CD4-positive, alpha-beta T cell treated with Interferon gamma for 1 hour (primary cell): ENCODE data around the gene CTNNA3.
"Not testable (repeated sequence)": the region's sequence is repeated elsewhere in the genome, so short reads cannot be mapped to it uniquely, and the experiment has no call there.

Source experiments
- DNase-seq: peaks from one replicate; pipeline ENCODE4 v3.0.0-alpha.2; 2020

Gene CTNNA3

DNA sequence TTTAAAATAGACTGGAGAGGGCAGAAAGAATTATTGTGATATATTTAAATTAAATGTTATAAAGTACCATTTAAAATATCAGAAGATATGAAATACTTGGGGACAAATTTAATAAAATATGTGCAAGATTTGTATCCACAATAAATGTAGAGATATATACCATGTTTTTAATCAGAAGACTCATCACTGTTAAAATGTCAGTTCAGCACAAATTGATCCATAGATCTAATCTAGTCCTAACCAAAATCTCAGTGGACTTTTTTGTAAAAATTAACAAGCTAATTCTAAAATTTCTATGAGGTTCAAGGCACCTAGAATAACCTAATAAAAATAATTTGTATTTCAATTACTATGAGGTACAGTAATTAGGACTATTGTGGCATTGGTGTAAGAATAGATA is 96.4 kb downstream of the CTNNA3 start:
- no peak for DNase-seq

DNA sequence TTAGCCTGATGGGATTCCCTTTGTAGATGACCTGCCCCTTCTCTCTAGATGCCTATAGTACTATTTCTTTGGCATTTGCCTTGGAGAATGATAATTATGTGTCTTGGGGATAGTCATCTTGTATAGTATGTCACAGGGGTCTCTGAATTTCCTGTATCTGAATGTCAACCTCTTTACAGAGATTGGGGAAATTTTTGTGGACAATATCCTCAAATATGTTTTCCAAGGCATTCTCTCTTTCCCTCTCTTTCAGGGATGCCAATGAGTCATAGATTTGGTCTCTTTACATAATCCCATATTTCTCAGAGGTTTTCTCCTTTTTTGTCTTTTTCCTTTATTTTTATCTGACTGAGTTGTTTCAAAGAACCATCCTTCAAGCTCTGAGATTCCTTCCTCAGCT is 99.4 kb downstream of the CTNNA3 start:
- DNase-seq: no peak

DNA sequence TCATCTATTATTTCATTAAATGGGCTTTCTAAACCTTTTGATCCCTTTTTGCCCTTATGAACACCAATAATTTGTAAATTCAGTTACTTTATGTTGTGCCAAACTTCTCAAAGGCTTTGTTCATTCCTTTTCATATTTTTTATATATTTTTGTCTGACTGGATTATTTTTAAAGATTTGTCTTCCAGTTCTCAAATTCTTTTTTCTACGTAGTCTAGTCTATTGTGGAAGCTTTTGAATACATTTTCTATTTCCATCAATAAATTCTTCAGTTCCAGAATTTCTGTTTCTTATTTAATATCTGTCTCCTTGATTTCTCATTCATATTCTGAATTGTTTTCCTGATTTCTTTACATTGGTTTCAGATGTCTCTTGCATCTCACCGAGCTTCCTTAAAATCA is 108.2 kb downstream of the CTNNA3 start:
- DNase-seq: no peak

DNA sequence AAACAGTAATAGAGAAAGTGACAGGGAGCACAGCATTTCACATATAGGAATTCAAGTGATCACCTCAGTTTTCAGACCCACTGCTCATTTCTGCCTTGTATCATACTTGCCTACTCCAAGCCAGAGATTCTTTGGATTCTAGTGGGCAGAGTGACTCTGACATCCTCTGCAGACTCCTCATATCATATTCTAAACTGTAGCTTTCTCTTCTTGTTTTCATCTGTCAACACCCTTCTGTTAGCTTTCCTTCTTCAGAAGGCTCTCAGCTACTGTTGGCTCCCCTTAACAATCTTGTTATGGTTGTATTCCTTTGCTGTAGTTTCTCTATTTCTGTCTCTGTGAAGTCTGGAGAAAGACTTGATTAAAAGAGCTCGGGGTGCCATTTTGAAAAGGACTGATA is 120.5 kb downstream of the CTNNA3 start:
- no peak for DNase-seq

DNA sequence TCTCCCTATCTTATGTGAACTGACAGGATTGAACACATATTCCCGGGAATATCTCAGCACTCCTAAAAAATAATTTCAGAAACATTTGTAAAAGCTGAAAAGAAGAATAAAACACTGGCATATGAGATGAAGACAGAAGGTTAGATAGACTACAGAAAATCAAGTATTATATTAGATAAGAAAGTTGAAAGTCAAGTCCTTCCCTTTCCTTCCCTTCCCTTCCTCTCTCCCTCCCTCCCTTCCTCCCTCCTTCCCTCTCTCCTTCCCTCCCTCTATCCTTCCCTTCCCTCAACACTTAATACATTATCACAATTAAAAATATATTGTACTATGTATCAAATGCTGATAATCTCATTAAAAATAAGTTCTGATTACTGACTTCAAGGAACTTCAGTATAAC is 122.5 kb downstream of the CTNNA3 start:
- no peak for DNase-seq

DNA sequence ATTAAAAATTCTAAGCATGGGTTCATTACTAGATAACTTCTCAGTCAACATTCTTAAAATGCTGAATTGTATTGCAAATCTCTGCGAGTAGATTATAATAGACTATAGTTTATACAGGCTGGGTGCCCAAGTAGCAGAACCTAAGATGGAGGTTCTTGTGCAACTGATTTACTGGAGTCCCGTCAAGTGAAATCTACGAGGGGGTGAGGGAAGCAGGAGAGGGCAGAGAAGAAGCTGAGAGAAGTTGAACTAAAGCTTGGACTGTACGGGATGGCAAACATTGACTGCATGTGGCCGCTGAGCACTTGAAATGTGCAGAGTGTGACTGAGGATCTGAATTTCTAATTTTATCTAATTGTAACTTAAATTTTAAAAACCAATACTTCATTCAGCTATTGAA is 124.5 kb downstream of the CTNNA3 start:
- DNase-seq: no peak

DNA sequence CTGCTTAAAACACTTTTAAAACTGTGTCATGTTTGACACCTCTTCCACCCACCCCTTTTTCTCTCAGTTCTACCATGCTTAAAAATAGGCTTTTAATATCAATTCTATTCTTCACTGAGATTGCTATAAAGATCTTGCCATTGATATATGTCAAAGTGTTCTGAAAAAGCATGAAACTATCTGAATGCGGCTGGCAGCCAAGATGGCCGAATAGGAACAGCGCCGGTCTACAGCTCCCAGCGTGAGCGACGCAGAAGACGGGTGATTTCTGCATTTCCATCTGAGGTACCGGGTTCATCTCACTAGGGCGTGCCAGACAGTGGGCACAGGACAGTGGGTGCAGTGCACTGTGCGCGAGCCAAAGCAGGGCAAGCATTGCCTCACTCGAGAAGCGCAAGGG is 137.7 kb downstream of the CTNNA3 start:
- not testable (repeated sequence) for DNase-seq

DNA sequence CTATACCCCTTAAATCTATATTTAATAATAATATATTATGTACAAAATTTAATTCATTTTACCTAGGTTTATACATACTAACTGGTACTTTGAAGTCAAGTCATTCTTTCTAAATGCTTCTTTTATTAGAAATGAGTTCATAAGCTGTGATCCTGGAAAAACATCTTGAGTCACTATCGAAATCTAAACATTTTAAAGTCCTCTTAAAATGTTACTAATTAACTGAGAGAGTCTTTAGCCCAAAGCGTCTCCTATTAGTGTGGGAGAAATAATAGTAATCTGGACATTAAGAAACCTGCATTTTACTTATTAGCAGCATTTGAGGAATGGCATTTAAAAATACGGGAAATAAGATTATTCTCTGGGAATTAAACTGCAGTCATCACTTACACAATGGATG is 142.7 kb downstream of the CTNNA3 start:
- DNase-seq: no peak

DNA sequence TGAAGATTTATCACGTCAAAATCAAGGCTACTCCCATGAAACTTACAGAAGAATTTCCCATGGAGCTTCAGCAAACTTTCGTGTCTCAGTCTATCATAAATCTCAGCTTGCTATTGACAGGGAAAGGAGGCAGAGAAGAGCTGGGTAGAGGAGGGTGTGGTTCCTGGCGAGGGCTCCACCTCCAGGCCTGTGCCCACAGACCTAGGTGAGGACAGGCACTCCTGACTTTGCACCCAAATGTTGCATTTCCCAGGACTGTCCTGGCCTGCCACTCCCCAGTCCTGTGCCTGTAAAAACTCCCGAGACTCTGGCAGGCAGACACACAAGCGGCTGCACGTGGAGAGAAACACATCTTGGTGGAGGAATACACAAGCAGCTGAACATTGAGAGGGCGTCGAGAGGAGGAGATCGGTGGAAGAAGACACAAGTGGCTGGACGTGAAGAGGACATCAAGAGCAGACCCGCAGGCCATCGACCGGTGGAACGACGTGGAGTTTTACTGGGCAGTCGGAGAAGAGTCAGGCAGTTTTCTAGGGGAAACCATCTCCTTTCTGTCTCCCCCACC is 145.1 kb downstream of the CTNNA3 start:
- no peak for DNase-seq

DNA sequence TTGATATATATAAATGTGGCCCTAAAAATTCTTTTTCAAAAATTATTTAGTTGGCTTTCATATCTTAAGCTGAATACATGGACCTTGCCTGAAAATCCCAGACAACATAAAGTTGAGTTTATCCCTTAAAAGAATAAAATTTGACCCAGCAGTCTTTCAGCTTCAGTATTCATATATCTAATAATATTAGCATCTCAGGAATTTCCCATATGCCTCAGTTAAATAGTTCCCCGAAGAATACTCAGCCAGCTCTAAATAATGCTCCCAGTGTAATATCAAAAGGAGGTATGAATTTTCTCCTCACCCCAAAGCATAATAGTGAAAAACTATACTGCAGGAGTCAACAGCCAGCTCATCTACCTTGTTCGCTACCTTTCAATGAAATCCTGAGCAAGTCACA is 145.9 kb downstream of the CTNNA3 start:
- DNase-seq: no peak

DNA sequence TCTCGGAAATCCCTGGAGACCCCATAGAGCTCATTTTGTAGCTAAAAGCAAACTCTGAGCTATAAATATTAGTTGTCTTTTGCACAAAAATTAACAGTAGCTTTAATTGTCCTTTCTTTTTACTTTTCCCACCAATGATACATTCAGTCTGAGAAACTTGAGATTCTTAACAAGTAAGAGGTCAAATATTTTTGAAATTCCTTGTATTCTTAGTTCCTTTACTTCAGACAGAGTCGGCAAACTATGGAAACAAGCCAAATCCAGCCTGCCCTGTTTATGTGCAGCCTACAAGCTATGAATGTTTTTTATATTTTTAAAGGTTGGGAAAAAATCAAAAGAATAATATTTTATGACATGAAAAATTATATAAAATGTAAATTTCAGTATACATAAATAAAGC is 146.6 kb downstream of the CTNNA3 start:
- no peak for DNase-seq

DNA sequence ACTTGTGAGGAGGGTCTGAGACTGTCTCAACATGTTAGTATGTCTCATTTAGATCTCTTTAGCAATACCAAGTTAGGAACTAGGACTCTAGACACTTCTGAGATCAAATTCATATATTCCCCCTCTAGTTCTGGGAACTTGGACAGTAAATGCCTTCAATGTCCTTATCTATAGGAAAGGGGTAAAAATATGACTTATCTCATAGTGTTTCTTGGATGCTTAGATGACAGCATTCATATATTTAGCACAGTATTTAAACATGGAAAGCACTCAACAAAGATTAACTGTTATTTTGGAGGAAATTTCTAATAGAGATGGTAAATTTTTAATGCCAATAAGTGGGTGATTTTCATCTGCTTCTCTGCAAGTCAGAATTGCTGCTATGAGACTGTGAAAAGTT is 154.6 kb downstream of the CTNNA3 start:
- no peak for DNase-seq

DNA sequence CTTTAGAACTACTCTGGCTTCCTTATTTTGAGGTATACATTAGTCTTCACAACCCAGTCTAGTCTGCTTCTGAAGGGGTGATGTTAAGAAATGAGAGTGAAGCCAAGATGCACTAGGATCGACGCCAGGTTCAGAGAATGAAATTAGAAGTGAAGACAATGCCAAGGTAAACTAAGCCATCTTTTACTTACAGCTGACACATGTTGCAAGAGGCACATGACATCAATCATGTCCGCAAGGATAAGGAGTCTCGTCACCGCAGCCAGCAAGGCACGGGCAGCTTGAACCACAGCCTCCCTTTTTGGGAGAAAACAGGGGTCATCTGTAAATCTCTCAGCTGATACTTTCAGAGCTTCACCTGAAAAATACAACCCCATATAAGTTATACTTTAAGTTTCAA is 156.7 kb downstream of the CTNNA3 start:
- no peak for DNase-seq

DNA sequence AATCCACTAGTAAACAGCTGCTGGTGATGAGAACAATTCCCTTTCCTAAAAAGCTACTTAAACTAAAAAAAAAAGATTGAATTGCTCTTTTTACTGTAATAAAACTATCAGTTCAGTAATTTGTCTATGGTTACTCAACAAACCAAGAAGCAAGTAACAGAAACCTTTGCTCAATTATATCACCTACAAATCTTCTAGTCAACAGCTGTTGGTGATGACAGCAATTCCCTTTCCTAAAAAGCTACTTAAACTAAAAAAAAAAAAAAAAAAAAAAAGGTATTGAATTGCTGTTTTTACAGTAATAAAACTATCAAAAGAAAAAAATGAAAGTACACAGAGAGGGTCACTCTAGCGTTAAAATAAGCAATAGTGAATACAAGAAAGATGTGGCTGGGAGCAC is 158.1 kb downstream of the CTNNA3 start:
- no peak for DNase-seq

DNA sequence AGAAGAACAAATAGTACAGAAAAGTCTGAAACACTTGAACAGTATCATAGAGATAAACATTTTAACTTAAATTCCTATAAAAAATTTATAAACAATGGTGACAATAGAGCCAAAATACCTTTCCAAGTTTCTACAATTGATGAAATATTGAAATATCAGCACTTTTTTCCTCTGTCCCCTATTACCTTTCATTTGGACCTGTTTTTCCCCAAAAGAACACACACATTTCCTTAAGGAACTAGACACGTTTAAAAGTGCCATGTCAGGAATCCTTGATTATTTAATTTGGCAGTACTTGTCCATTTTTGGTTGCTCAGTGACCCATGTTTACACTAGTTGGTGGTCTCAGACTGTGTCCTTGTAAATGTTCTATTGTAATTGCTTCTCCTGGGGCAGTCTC is 162.6 kb downstream of the CTNNA3 start:
- no peak for DNase-seq

DNA sequence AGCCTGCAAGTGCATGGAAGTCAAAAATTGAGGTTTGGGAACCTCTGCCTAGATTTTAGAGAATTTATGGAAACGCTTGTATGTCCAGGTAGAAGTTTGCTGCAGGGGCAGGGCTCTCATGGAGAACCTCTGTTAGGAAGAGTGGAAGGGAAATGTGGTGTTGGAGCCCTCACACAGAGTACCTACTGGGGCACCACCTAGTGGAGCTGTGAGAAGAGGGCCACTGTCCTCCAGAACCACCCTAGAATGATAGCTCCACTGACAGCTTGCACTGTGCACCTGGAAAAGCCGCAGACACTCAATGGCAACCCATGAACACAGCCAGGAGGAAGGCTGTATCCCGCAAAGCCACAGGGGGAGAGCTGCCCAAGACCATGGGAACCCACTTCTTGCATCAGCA is 165.0 kb downstream of the CTNNA3 start:
- not testable (repeated sequence) for DNase-seq

DNA sequence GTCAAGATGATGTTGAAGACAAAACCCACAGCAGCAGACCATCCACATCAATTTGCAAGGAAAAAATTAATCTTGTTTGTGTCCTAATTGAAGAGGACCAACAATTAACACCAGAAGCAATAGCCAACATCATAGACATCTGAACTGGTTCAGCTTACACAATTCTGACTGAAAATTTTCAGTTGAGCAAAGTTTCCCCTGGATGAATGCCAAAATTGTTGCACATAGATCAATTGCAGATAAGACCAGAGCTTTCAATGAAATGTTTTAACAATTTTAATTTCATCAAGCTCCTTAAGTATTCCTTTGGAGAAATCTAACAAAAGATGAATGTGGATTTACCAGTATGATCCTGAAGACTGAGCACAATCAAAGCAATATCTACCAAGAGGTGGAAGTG is 168.6 kb downstream of the CTNNA3 start:
- DNase-seq: no peak

DNA sequence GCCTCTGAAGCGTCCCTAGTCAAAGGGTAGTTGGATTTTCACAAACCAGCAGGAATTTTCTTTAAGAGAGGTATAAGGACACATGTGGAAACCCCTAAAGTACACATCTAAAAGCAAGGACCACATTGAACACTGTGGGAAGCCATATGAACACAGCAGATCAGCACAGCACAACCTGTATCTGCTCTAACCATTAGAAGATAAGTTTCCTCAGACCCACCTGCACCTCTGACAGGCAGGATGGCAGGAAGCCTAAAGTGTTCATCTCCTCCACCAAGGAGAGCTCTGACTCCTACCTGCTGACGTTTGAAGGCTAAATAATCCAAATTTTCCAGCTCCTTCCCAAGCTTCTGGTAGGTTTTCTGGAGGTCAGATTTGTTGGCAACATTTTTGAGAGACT is 174.4 kb downstream of the CTNNA3 start:
- DNase-seq: no peak

DNA sequence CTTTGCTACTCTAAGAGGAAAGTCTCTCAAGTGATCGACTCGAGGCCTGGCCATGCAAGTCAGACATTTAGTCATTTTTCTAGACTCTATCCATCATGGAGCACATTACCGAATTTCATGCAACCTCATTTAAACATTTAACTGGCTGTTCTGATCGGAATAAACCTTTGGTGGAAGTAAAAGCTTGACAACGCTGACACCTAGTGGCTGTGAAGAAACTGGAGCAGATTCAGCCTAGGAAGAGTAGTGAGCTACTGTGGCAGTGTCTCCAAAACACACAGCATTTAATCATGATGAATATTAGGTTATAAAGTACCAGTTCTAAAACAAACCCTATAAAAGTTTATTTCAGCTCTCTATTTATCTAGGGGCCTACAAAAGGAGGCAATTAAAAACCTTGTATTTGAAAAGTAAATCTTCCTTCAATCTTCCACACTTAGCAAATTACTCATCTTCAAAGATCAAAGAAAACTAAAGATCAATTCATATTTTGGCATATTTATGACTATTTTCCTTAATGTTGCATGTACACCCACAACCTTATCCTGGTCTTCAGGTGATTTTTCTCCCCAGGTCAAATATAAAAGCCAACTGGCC is 175.0 kb downstream of the CTNNA3 start:
- no peak for DNase-seq

DNA sequence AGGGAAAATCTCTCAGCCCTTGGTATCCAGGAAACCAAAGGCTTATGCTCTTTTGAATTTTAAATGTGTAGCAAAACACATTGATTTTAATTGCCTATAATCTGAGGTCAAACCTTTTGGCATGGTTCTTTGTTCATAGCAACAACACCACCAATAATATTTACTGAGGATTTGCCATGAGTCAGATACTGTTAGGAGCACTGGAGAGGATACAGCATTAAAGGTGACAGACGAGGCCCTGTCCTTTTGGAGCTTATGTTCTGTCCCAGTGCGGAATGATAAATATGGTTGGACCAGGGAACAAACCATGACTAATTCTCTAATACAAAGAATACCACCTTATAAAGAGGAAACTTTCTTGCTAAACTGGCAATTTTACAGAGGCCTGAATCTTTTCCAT is 176.6 kb downstream of the CTNNA3 start:
- no peak for DNase-seq

DNA sequence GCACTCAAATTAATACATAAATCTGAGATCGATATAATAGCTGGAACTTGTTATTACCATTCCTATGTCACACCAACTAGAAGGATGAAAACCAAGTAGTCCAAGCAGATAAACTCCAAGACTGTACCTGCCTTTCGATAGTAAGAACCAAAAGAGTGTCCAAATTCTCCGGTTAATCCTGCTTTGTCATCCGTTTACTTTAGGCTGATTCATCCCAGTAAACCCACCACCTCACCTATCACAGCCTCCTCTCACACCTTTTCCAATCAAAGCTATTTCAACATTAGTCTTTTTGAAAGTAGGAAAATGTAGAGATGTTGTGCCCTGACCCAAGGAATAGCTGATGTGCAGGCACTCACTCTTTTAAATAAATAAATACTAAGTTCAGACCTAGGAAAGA is 177.2 kb downstream of the CTNNA3 start:
- DNase-seq: no peak

DNA sequence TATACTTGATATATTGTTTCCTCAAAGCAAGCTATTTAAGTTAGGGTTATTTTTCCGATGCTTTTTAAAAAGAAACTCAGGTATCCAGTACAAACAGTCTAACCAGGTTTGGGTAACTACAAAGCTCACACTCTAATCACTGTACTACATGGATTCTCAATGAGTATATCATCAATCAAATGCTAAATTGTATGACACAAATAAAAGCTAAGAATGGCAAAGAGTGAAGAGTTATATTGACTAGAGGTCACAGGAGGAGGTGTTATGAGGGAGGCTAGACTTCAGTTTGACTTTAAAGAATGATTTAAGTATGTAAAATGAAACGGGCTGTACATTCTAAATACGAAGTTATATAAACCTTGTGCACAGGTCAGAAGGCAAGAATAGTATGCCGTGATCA is 178.0 kb downstream of the CTNNA3 start:
- DNase-seq: no peak

DNA sequence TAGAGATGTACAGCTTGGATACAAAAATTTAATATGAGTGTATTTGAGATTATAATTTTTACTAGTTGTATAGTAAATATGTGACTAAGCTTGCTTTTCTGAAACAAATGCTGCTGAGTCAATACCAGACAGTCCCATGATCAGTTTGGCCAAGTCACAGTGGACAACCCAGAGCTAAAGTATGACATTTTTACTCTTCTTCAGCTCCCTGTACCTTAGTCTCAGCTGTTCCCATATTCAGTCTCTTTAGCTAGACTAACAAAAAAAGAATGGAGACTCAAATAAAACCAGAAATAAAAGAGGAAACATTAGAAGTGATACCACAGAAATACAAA is 189.3 kb downstream of the CTNNA3 start:
- DNase-seq: no peak

DNA sequence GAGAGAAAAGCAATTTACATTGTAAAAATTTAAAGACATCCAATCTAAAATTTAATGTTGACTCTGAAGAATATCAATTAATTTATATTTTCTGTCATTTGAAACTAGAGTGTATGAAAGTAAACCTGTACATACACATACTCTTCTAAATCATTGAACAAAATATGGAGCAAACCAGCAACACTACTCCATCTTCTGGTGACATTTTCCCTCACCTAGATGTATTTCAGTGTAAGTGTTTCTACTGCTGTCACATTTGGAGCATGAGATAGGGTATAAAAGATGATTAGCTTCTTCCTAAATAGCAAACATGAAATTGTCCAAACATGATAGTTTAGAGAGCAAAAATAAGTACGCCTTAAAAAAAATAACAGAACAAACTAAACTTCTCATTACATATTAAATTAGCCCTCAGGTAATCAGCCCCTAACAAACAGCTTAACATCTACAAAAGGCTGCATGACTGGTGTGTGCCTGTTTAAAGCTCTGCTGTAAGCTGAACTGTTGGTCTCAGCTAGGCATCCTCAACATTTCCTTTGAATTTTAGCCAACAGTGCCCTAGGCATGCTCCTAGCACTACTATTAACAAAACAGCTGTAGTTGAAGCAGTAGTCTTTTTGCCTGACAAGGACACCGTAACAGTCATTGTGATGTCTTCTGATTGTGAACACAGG is 189.8 kb downstream of the CTNNA3 start:
- no peak for DNase-seq
